Lung (tissue), 12 donors: Measurements from ENCODE around the gene PHF21A. TPM values are rescaled to one million over a fixed set of nuclear protein-coding genes. Genes with fewer than 3 reads are reported as not detected.

Experiments
- ATAC-seq: fragments of 200-7000 bp; cut with Tn5 transposase; one replicate; pipeline ENCODE4 v1.9.1; 2020; ENCODE audit warnings: moderate number of reproducible peaks; ENCODE audit not compliant: insufficient read depth, low FRiP score
- DNase-seq, 3 donors: peaks; one replicate each; pipeline ENCODE4 v3.0.0-alpha.2; 2013 to 2017
- H3K27ac ChIP-seq, 2 donors: one replicate each; pipeline ENCODE4 v1.5.1; 2013; ENCODE audit warnings: mild to moderate bottlenecking in 2 of 2, moderate library complexity in 2 of 2, control low read depth in 1 of 2, inconsistent platforms in 1 of 2, low read depth in 1 of 2, low read length in 1 of 2
- H3K27me3 ChIP-seq, 3 donors: one replicate each; pipeline ENCODE4 v1.5.1; 2013; ENCODE audit warnings: low read length in 2 of 3; ENCODE audit not compliant: control insufficient read depth in 3 of 3, insufficient read depth in 3 of 3
- H3K36me3 ChIP-seq, 4 donors: one replicate each; pipeline ENCODE4 v1.5.1; 2013; ENCODE audit warnings: low read length in 4 of 4, mild to moderate bottlenecking in 1 of 4, moderate library complexity in 1 of 4; ENCODE audit not compliant: control insufficient read depth in 4 of 4, insufficient read depth in 4 of 4
- H3K4me1 ChIP-seq, 5 donors: one replicate each; pipeline ENCODE4 v1.5.1; 2013; ENCODE audit warnings: low read length in 5 of 5, mild to moderate bottlenecking in 2 of 5, moderate library complexity in 1 of 5; ENCODE audit not compliant: control insufficient read depth in 5 of 5, insufficient read depth in 5 of 5
- H3K4me3 ChIP-seq: one replicate; pipeline ENCODE4 v1.5.1; 2013; ENCODE audit warnings: mild to moderate bottlenecking, control low read depth, moderate library complexity
- H3K9ac ChIP-seq, 2 donors: one replicate each; pipeline ENCODE4 v1.5.1; 2013; ENCODE audit warnings: low read length in 2 of 2, control low read depth in 1 of 2; ENCODE audit not compliant: insufficient read depth in 1 of 2
- H3K9me3 ChIP-seq, 4 donors: one replicate each; pipeline ENCODE4 v1.5.1; 2013; ENCODE audit warnings: low read length in 3 of 4, mild to moderate bottlenecking in 1 of 4, moderate library complexity in 1 of 4; ENCODE audit not compliant: control insufficient read depth in 4 of 4, insufficient read depth in 3 of 4
- WGBS, 2 donors: extraction: QIAGEN DNeasy Blood & Tissue Kit; methylation state at CpG; one replicate each; pipeline ENCODE4 v1.1.7; 2013; 5-methylcytosine and 5-hydroxymethylcytosine counted together
- polyA plus RNA-seq, 2 donors: library from polyadenylated mRNA; stranded (reverse); fragments of 200-250 nt; gene quantifications; one replicate each; pipeline ENCODE4 v1.2.1, GENCODE V29; 2013
- total RNA-seq, 2 donors: library from RNA; depleted of rRNA in 1 of 2; stranded (reverse); fragments of >200 nt in 1 of 2; gene quantifications; one replicate each; pipeline ENCODE4 v1.2.1, GENCODE V29; 2014 to 2021
- TF ChIP-seq, protein P1 (sequence below): IDR thresholded peaks from 2 replicates; pipeline ENCODE4 v1.5.1; 2012; ENCODE audit warnings: mild to moderate bottlenecking; ENCODE audit errors: control extremely low read depth, extremely low read depth
- donor health status: control.
- donor health status: control.
- donor health status: Bipolar disorder and iron deficiency.
- donor health status: healthy.
- donor health status: DM: yes; HTN: yes; CAD: no.

PHF21A gene
- total and polyA plus RNA-seq, 4 donors, result 16.2 to 57.0 (median 29.9) TPM

- ATAC-seq, result no peak
- Histone ChIP-seq H3K27ac (peak overlapping the region in 1 of 2 donors; percentile 12), H3K4me3 (no peak overlapping the region), H3K4me1 (peaks cover 0 to 6% (median 0%) of the 10 kb centered on the region in 5 donors), H3K27me3 (peaks cover 0 to 2% (median 0%) of the 10 kb centered on the region in 3 donors), H3K9me3 (no peaks in the 10 kb centered on the region), H3K36me3 (peaks cover 6 to 30% (median 9%) of the 10 kb centered on the region in 4 donors), H3K9ac (no peak overlapping the region)
- TF ChIP-seq, protein P1, sequence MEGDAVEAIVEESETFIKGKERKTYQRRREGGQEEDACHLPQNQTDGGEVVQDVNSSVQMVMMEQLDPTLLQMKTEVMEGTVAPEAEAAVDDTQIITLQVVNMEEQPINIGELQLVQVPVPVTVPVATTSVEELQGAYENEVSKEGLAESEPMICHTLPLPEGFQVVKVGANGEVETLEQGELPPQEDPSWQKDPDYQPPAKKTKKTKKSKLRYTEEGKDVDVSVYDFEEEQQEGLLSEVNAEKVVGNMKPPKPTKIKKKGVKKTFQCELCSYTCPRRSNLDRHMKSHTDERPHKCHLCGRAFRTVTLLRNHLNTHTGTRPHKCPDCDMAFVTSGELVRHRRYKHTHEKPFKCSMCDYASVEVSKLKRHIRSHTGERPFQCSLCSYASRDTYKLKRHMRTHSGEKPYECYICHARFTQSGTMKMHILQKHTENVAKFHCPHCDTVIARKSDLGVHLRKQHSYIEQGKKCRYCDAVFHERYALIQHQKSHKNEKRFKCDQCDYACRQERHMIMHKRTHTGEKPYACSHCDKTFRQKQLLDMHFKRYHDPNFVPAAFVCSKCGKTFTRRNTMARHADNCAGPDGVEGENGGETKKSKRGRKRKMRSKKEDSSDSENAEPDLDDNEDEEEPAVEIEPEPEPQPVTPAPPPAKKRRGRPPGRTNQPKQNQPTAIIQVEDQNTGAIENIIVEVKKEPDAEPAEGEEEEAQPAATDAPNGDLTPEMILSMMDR, result no peak
- 54 to 56% methylated on average over 14 of the region's 14 CpGs for WGBS, 2 donors
- DNase-seq, result no peak
Observed at GRCh38 chr11:45930031-45930794, 191.0 kb downstream of the PHF21A start.

DNA sequence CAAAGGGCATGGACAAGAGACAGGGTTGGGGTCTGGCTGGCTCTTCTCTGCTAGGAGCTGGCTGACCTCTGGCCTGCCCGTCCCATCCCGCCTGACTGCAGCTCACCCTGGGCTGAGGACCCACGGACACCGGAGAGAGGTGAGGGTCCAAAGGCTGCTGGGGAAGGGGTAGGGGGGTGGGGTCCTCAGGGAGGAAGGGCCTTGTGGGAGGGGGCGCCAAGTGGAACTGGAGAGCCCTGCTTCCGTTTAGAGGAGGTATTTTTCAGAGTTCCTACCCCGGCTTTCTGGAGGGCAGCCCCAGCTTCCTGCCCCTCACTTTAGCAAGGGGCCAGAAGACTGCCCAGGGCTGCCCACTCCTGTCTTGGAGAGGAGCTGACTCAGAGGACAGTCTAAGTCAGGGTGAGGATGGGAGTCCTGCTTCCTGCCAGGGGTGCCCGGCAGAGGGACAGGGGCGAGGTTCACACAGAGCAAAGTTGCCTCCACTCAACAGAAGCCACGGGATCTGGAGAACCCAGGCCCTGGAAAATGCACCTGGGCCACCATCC, 191.7 kb downstream of the PHF21A start:
- peaks cover 4 to 23% (median 6%) of the 10 kb centered on the region in 4 donors for H3K36me3 ChIP-seq
- peaks cover 0 to 6% (median 0%) of the 10 kb centered on the region in 5 donors for H3K4me1 ChIP-seq
- ATAC-seq, result no peak
- DNase-seq, result no peak
- no peaks in the 10 kb centered on the region for H3K9me3 ChIP-seq
- WGBS, 2 donors, result 62 to 76% methylated on average over 10 of the region's 10 CpGs
- no peak overlapping the region for H3K9ac ChIP-seq
- H3K4me3 ChIP-seq, result no peak overlapping the region
- peaks cover 0 to 2% (median 2%) of the 10 kb centered on the region in 3 donors for H3K27me3 ChIP-seq
- TF ChIP-seq, protein P1, result no peak
- no peak overlapping the region for H3K27ac ChIP-seq

GRCh38 chr11:45928535-45929215, 192.6 kb downstream of the PHF21A start:
- no peak for DNase-seq
- H3K36me3 ChIP-seq, result peaks cover 3 to 15% (median 6%) of the 10 kb centered on the region in 4 donors
- TF ChIP-seq, protein P1, result no peak
- no peak overlapping the region for H3K27ac ChIP-seq
- 86 to 96% methylated on average over 12 to 13 of the region's 13 CpGs for WGBS, 2 donors
- H3K9ac ChIP-seq, result no peak overlapping the region
- H3K9me3 ChIP-seq, result no peaks in the 10 kb centered on the region
- H3K4me1 ChIP-seq, result peaks cover 0 to 6% (median 0%) of the 10 kb centered on the region in 5 donors
- H3K4me3 ChIP-seq, result no peak overlapping the region
- ATAC-seq, result no peak
- H3K27me3 ChIP-seq, result peaks cover 0 to 7% (median 2%) of the 10 kb centered on the region in 3 donors
